GM21447 (cell line): ENCODE data around the gene BCAR3.

ENCODE experiments used
- ATAC-seq: cut with Tn5 transposase; IDR thresholded peaks from one replicate; pipeline ENCODE4 v1.9.1; 2021; ENCODE audit not compliant: unreplicated experiment

Gene BCAR3

GRCh38 chr1:93579891-93580290 lies 101.7 kb downstream of the BCAR3 start:
- ATAC-seq, result no peak

GRCh38 chr1:93578911-93579825 lies 102.5 kb downstream of the BCAR3 start:
- ATAC-seq, result no peak

- no peak for ATAC-seq
These were observed 103.2 kb downstream of the BCAR3 start for GRCh38 chr1:93578433-93578830.

- no peak for ATAC-seq
These were observed 103.9 kb downstream of the BCAR3 start for GRCh38 chr1:93577536-93578432.

GRCh38 chr1:93576746-93577145 lies 104.9 kb downstream of the BCAR3 start:
- no peak for ATAC-seq

GRCh38 chr1:93576346-93576745 lies 105.3 kb downstream of the BCAR3 start:
- ATAC-seq, result no peak

- no peak for ATAC-seq
These were observed 105.9 kb downstream of the BCAR3 start for GRCh38 chr1:93575621-93576284.

- ATAC-seq, result no peak
These were observed 106.6 kb downstream of the BCAR3 start for GRCh38 chr1:93574991-93575390.

- no peak for ATAC-seq
These were observed 107.1 kb downstream of the BCAR3 start for GRCh38 chr1:93574511-93574910.

- no peak for ATAC-seq
These were observed 107.6 kb downstream of the BCAR3 start for GRCh38 chr1:93573940-93574469.

GRCh38 chr1:93571623-93572310 lies 109.9 kb downstream of the BCAR3 start:
- no peak for ATAC-seq

GRCh38 chr1:93569489-93569888 lies 112.1 kb downstream of the BCAR3 start:
- no peak for ATAC-seq

- ATAC-seq, result no peak
These were observed 114.2 kb downstream of the BCAR3 start for GRCh38 chr1:93567255-93567918.

GRCh38 chr1:93566227-93566626 lies 115.4 kb downstream of the BCAR3 start:
- ATAC-seq, result no peak

GRCh38 chr1:93565496-93566206 lies 116.0 kb downstream of the BCAR3 start:
- no peak for ATAC-seq

- ATAC-seq, result no peak
These were observed 121.9 kb downstream of the BCAR3 start for GRCh38 chr1:93559695-93560094.

- ATAC-seq, result no peak
These were observed 122.6 kb downstream of the BCAR3 start for GRCh38 chr1:93559045-93559444.

GRCh38 chr1:93556291-93556690 lies 125.3 kb downstream of the BCAR3 start:
- ATAC-seq, result no peak
